Suprapubic skin (tissue), 3 donors: ENCODE results near the gene TCF3.

Source experiments
- POLR2AphosphoS5 ChIP-seq, 3 donors: sonication (generic); formaldehyde crosslinking; IDR thresholded peaks; one replicate each; pipeline ENCODE4 v1.6.1; 2017; ENCODE audit warnings: antibody characterized with exemption in 3 of 3
- TF ChIP-seq, protein P1 (sequence below), 2 donors: fragments of 200-600 bp in 1 of 2; fragments of 450-650 bp in 1 of 2; sonication (generic) in 1 of 2; IDR thresholded peaks; one replicate each; pipeline ENCODE4 v1.5.1; 2016 to 2019; ENCODE audit warnings: antibody characterized with exemption in 2 of 2, mild to moderate bottlenecking in 1 of 2, moderate library complexity in 1 of 2

DNA sequence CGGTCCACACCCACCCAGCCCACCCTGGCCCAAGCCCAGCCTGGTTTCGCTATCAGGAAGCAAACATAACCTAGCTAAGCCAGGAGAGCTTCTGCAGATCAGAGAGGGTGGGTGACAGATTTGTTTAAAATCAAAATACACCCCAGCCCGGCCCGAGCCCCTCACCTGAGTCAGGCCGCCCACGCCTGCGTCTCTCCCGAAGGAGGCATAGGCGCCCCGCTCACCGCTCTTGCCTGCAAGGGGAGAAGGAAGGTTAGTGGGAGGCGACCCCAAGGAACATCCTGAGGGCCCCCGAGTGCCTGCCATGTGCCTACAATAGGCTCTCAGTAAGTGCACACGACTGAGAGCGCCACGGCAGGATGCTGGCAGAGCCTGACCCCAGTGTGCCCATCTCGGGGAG is 25.2 kb downstream of the TCF3 start:
- no peak for TF ChIP-seq POLR2AphosphoS5 (IDR thresholded peaks at IDR 0.05)
- TF ChIP-seq, protein P1, sequence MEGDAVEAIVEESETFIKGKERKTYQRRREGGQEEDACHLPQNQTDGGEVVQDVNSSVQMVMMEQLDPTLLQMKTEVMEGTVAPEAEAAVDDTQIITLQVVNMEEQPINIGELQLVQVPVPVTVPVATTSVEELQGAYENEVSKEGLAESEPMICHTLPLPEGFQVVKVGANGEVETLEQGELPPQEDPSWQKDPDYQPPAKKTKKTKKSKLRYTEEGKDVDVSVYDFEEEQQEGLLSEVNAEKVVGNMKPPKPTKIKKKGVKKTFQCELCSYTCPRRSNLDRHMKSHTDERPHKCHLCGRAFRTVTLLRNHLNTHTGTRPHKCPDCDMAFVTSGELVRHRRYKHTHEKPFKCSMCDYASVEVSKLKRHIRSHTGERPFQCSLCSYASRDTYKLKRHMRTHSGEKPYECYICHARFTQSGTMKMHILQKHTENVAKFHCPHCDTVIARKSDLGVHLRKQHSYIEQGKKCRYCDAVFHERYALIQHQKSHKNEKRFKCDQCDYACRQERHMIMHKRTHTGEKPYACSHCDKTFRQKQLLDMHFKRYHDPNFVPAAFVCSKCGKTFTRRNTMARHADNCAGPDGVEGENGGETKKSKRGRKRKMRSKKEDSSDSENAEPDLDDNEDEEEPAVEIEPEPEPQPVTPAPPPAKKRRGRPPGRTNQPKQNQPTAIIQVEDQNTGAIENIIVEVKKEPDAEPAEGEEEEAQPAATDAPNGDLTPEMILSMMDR (IDR thresholded peaks at IDR 0.05) = no peak
